VCaP (cell line): Measurements from ENCODE around the gene MPHOSPH10.
A peak's percentile ranks its signal among the peaks of the same experiment; 100 is the strongest.
"Not testable (repeated sequence)": the region's sequence is repeated elsewhere in the genome, so short reads cannot be mapped to it uniquely, and the experiment has no call there.

Source experiments
- H3K27ac ChIP-seq: fragments of 450-650 bp; 2 replicates; pipeline ENCODE4 v1.5.1; 2017
- TF ChIP-seq, protein P1 (sequence below): fragments of 450-650 bp; conservative IDR thresholded peaks from 2 replicates; pipeline ENCODE4 v1.5.1; 2017; ENCODE audit warnings: mild to moderate bottlenecking, moderate library complexity

The MPHOSPH10 gene

DNA sequence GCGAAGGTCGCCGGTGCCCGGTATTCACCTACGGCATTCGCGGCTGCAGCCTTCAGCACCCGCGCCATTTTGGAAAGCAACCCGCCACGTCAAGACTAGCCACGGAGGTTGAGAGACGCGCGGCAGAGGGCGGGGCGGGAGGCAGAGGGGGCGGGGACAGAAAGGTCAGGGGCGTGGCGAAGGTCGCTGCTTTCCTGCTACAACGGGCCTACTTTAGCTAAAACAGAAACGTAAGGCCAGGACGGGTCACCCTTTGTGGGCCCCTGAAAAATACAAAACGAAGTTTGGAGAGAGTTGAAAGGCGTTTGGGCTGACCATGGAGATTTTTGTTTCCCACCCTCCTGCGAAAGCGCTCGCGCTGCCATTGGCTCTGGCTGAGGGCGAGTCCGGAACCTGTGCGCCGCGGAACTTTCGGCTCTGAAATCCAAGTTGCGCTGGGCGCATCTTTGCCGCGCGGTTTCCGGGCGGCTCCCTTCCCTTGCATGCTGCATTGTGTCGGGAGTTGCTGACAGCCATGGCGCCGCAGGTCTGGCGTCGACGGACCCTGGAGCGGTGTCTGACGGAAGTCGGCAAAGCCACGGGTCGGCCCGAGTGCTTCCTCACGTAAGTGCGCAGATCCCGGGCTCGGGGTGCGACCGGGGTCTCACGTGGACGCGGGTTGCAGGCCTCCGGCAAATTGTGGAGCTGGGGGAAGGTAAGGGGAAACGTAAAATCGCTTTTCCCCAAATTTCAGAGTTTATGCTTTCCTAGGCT is at the start of gene MPHOSPH10, which contains the start of gene MCEE:
MPHOSPH10 (plus strand) TSS at position 483 of the 753 bp plus-strand sequence; CDS start at position 515, 32 bp downstream.
MCEE (minus strand) TSS at position 78 of the 753 bp plus-strand sequence; CDS start at position 68, 10 bp downstream.
- TF ChIP-seq, protein P1, sequence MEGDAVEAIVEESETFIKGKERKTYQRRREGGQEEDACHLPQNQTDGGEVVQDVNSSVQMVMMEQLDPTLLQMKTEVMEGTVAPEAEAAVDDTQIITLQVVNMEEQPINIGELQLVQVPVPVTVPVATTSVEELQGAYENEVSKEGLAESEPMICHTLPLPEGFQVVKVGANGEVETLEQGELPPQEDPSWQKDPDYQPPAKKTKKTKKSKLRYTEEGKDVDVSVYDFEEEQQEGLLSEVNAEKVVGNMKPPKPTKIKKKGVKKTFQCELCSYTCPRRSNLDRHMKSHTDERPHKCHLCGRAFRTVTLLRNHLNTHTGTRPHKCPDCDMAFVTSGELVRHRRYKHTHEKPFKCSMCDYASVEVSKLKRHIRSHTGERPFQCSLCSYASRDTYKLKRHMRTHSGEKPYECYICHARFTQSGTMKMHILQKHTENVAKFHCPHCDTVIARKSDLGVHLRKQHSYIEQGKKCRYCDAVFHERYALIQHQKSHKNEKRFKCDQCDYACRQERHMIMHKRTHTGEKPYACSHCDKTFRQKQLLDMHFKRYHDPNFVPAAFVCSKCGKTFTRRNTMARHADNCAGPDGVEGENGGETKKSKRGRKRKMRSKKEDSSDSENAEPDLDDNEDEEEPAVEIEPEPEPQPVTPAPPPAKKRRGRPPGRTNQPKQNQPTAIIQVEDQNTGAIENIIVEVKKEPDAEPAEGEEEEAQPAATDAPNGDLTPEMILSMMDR = no peak
- H3K27ac ChIP-seq = peak within 1 kb of the TSS; percentile 99

DNA sequence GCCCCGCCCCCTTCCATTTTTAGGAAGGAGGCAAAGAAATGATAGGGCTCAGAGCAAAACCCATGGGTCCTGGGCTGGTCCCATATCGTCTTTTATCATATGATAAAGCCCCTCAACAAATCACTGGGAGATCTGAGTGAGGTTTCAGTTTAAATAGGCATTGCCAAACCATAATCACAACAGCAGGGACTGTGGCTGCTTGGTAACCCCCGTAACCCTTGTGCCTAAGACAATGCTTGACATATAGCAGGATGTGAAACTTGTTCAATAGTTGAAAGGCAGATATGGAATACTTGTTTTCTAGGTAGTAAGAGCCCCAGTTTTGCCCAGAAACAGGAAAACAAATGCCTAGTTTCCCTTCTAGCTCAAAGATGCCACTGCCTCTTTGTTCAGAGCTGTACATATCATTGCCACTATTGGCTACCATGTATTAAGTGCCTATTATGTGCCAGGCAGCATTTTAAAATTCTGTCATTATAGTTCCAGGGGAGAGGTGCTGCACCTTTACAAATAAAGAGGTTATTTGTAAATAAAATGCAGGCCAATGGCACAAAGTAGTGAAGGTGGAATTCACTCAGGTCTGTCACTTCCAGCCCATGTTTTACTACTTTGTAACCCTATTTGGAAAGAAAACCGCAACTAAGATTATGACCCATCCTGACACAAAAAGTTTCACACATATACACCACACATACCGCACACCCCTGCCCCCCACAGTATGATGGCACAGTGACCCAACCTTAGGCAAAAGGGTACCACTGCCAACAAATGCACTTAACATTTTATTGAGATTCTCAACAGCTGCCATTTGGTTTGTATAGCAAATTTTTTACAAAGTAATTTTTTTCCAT is 47.8 kb upstream of the MPHOSPH10 start:
- TF ChIP-seq, protein P1 = no peak

DNA sequence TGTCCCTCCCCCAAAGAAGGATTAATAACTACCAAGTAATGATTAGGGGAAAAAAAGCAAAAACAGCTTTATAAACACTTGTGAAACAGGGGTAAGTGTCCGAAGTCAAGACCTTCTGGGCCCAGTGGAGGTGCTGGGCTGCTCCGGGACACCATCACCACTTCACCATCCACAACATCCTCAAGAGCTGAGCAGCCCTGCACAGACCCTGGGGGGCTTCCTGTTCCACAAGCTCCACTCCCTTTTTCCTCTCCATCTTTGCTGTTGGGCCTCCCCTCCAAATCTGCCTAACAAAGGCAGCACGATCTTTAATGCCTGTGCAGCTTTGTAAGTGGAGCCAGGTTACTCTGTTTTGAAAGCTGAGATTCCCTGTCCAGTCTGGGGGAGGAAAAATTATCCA is 47.1 kb upstream of the MPHOSPH10 start:
- H3K27ac ChIP-seq = not testable (repeated sequence)

More for the DNA sequence above, 47.8 kb upstream of the MPHOSPH10 start:
- no peak overlapping the region for H3K27ac ChIP-seq

DNA sequence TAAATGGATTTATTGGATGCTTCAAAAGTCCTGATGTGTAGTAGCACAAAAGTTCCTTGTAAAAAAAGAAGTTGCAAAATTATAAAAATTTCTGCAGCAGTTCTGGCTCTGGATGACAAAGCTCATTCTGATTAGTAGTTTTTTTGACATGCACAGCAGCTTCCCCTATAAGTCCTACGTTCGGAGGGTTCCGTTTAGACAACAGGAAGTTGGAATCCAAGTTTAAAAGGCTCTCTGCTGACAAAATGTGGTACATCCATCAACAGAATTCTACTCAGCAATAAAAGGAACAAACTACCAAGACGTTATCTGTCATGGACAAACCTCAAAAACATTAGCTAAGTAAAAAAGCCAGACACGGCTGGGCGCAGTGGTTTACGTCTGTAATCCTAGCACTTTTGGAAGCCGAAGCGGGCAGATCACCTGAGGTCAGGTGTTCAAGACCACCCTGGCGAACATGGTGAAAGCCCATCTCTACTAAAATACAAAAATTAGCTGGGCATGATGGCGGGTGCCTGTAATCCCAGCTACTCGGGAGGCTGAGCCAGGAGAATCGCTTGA is 46.6 kb upstream of the MPHOSPH10 start:
- not testable (repeated sequence) for H3K27ac ChIP-seq

- not testable (repeated sequence) for H3K27ac ChIP-seq
These were observed 45.0 kb upstream of the MPHOSPH10 start for GRCh38 chr2:71085325-71086003.

GRCh38 chr2:71089475-71089874 is 41.0 kb upstream of the MPHOSPH10 start:
- not testable (repeated sequence) for H3K27ac ChIP-seq

DNA sequence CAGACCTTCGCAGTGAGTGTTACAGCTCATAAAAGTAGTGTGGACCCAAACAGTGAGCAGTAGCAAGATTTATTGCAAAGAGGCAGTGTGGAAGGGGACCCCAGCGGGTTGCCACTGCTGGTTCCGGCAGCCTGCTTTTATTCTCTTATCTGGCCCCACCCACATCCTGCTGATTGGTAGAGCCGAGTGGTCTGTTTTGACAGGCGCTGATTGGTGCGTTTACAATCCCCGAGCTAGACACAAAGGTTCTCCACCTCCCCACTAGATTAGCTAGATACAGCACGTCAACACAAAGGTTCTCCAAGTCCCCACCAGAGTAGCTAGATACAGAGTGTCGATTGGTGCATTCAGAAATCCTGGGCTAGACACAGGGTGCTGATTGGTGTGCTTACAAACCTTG is 38.6 kb upstream of the MPHOSPH10 start:
- H3K27ac ChIP-seq = not testable (repeated sequence)

- not testable (repeated sequence) for H3K27ac ChIP-seq
These were observed 37.8 kb upstream of the MPHOSPH10 start for GRCh38 chr2:71092491-71093260.

DNA sequence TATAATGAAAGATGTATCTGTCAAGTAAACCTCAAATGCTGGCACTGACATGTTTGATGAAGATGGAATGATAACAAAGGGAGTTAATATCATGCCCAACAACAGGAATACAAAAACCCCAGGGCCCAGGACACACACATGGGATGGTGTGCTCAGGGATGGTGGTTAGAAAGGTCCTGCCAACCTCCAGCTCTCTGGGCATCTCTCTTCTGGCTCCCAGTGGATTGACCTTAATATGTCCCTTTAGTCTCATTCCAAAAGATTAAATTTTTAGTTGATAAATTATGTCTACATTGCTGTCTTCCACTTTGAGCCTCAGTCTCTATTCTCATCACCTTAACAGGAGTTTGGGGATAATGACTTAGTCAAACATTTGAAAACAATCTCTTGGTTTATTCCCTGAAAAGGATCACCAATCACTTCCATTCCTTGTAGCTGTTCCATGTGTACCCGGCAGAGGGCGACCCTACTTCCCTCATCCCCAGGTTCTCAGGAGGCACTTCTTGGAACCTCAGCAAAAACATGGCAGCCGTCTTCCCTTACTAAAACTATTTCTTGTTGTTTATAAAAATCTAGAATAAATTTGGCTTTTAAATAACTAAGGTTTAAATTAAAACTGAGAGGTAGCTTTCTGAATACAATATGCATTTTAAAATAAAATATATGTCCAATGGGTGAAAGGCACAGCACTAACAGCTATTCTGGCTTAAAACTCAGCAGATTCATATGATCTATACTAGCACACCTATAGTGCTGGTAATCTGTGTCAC is 30.1 kb upstream of the MPHOSPH10 start:
- TF ChIP-seq, protein P1 = peak; percentile 85

GRCh38 chr2:71101656-71102055 is 28.8 kb upstream of the MPHOSPH10 start:
- TF ChIP-seq, protein P1 = no peak
- H3K27ac ChIP-seq = no peak overlapping the region

More for the DNA sequence above, 30.1 kb upstream of the MPHOSPH10 start:
- H3K27ac ChIP-seq = no peak overlapping the region
